Measurements from ENCODE around the gene FAM3D. TPM values are rescaled to one million over a fixed set of nuclear protein-coding genes. Genes with fewer than 3 reads are reported as not detected.

FAM3D gene
- polyA plus RNA-seq, 3 donors, result 0.28 to 1.9 (median 0.71) TPM

- Histone ChIP-seq H3K4me3 (replicated peaks in 1 of 3; ENCODE audit: low read depth in 2 of 3, low read length in 3 of 3) (no peak overlapping the region), H3K4me2 (replicated peaks; ENCODE audit: extremely low read depth, low read length, poor library complexity, severe bottlenecking) (no peak overlapping the region), H3K27ac (ENCODE audit: low read depth in 1 of 2, low read length in 2 of 2) (no peak overlapping the region), H3K4me1 (ENCODE audit: control insufficient read depth in 1 of 2, insufficient read depth in 2 of 2, low read length in 2 of 2) (peaks cover 13 to 19% of the 10 kb centered on the region in 2 donors), H4K20me1 (ENCODE audit: insufficient read depth, low read length) (no peaks in the 10 kb centered on the region), H3K27me3 (ENCODE audit: control insufficient read depth in 2 of 2, insufficient read depth in 2 of 2, low read length in 2 of 2) (no peaks in the 10 kb centered on the region), H3K9ac (ENCODE audit: insufficient read depth, low read length, poor library complexity, severe bottlenecking) (no peak overlapping the region), H3K79me2 (ENCODE audit: insufficient read depth, low read length) (no peaks in the 10 kb centered on the region), H2AFZ (ENCODE audit: insufficient read depth, low read depth, low read length, poor library complexity, severe bottlenecking) (no peak overlapping the region), H3K9me3 (replicated peaks in 1 of 2; ENCODE audit: control insufficient read depth in 1 of 2, insufficient read depth in 1 of 2, low read length in 2 of 2) (peaks cover 12% of the 10 kb centered on the region in 2 donors), H3K36me3 (replicated peaks in 1 of 2; ENCODE audit: control insufficient read depth in 1 of 2, insufficient read depth in 2 of 2, low read length in 2 of 2) (no peaks in the 10 kb centered on the region)
- no peak for TF ChIP-seq CTCF (IDR thresholded peaks at IDR 0.05)
- intact Hi-C loops (cut with micrococcal nuclease), result no loop called here
- Mint-ChIP-seq H3K27me3 (ENCODE audit: low read depth in 3 of 3) (peaks cover 0 to 3% (median 1%) of the 10 kb centered on the region in 3 donors), H3K9me3 (peaks cover 9 to 19% (median 14%) of the 10 kb centered on the region in 7 donors), H3K27ac (no peak overlapping the region), H3K36me3 (no peaks in the 10 kb centered on the region), H3K4me3 (no peak overlapping the region), H3K4me1 (peaks cover 34% of the 10 kb centered on the region)
- 89% methylated on average over 5 of the region's 10 CpGs for WGBS (ENCODE audit: insufficient coverage)
- DNase-seq, result no peak
Measured at GRCh38 chr3:58685641-58686040, 19.1 kb upstream of the FAM3D start.

- H3K27ac Mint-ChIP-seq, result peak overlapping the region in 5 of 7 donors; percentile 21 to 74 (median 70)
- Histone ChIP-seq H3K4me1 (ENCODE audit: control insufficient read depth in 1 of 2, insufficient read depth in 2 of 2, low read length in 2 of 2) (peaks cover 13 to 19% of the 10 kb centered on the region in 2 donors), H4K20me1 (ENCODE audit: insufficient read depth, low read length) (no peaks in the 10 kb centered on the region), H3K4me2 (replicated peaks; ENCODE audit: extremely low read depth, low read length, poor library complexity, severe bottlenecking) (no peak overlapping the region), H3K27me3 (ENCODE audit: control insufficient read depth in 2 of 2, insufficient read depth in 2 of 2, low read length in 2 of 2) (no peaks in the 10 kb centered on the region), H3K4me3 (replicated peaks in 1 of 3; ENCODE audit: low read depth in 2 of 3, low read length in 3 of 3) (no peak overlapping the region), H2AFZ (ENCODE audit: insufficient read depth, low read depth, low read length, poor library complexity, severe bottlenecking) (no peak overlapping the region), H3K9ac (ENCODE audit: insufficient read depth, low read length, poor library complexity, severe bottlenecking) (no peak overlapping the region), H3K79me2 (ENCODE audit: insufficient read depth, low read length) (no peaks in the 10 kb centered on the region), H3K27ac (ENCODE audit: low read depth in 1 of 2, low read length in 2 of 2) (peak overlapping the region; percentile 1 to 14), H3K9me3 (replicated peaks in 1 of 2; ENCODE audit: control insufficient read depth in 1 of 2, insufficient read depth in 1 of 2, low read length in 2 of 2) (peaks cover 0 to 2% of the 10 kb centered on the region in 2 donors), H3K36me3 (replicated peaks in 1 of 2; ENCODE audit: control insufficient read depth in 1 of 2, insufficient read depth in 2 of 2, low read length in 2 of 2) (no peaks in the 10 kb centered on the region)
- H3K9me3 Mint-ChIP-seq, result peaks cover 0 to 4% (median 2%) of the 10 kb centered on the region in 7 donors
- no CpG with 5 or more reads among the region's 4 CpGs for WGBS (ENCODE audit: insufficient coverage)
- peaks cover 35% of the 10 kb centered on the region for H3K4me1 Mint-ChIP-seq
- no peaks in the 10 kb centered on the region for H3K36me3 Mint-ChIP-seq
- peak in 2 of 3 donors; percentile 14 to 25 for DNase-seq
- peaks cover 0 to 3% (median 3%) of the 10 kb centered on the region in 3 donors for H3K27me3 Mint-ChIP-seq (ENCODE audit: low read depth in 3 of 3)
- H3K4me3 Mint-ChIP-seq, result no peak overlapping the region
- TF ChIP-seq CTCF (IDR thresholded peaks at IDR 0.05), result no peak
- intact Hi-C loops (cut with micrococcal nuclease), result no loop called here
Measured at GRCh38 chr3:58683466-58683865, 16.9 kb upstream of the FAM3D start.
